Measurements from ENCODE around the gene TACSTD2. TPM values are rescaled to one million over a fixed set of nuclear protein-coding genes. Genes with fewer than 3 reads are reported as not detected.

Gene TACSTD2
- total RNA-seq, 2 donors from 2014 or later: 101 to 106 TPM

- Histone ChIP-seq H3K9me3 (no peaks in the 10 kb centered on the region), H3K36me3 (replicated peaks in 1 of 2; ENCODE audit: insufficient read depth in 1 of 2, low read depth in 2 of 2) (no peaks in the 10 kb centered on the region), H3K4me3 (no peak overlapping the region), H3K27ac (peak overlapping the region; percentile 55 to 83 (median 70)), H3K4me1 (peaks cover 33% of the 10 kb centered on the region), H3K27me3 (no peaks in the 10 kb centered on the region)
- 68 to 81% methylated on average over 5 of the region's 5 CpGs for WGBS, 2 donors
- no peak for DNase-seq
- intact Hi-C loops (cut with DNase I): no loop called here
- no peak for ATAC-seq
- no peak for TF ChIP-seq CTCF (IDR thresholded peaks at IDR 0.05)
- no peak for TF ChIP-seq POLR2A (IDR thresholded peaks at IDR 0.05)
Measured at GRCh38 chr1:58620926-58621325, 43.9 kb upstream of the TACSTD2 start.

DNA sequence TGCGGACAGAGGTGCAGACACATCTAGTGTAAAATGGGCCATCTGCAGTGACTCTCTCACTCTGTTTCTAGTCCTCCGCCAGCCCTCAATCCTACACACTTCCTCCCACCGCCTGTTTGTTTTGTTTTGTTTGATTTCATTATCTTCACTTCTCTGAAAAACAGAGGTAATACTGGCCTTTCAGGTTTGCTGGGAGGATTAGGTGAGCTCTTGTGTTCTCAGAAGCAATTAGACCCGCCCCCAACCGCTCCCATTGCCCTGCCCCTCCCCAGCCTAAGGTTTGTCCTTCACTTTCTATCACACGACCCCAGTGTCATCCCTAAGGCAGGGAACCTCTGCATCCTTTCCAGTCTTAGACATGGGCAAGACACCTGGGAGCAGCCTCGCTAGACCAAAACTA is 43.2 kb upstream of the TACSTD2 start:
- Histone ChIP-seq H3K27me3 (no peaks in the 10 kb centered on the region), H3K9me3 (no peaks in the 10 kb centered on the region), H3K36me3 (replicated peaks in 1 of 2; ENCODE audit: insufficient read depth in 1 of 2, low read depth in 2 of 2) (no peaks in the 10 kb centered on the region), H3K27ac (peak overlapping the region; percentile 55 to 83 (median 70)), H3K4me3 (no peak overlapping the region), H3K4me1 (peaks cover 33% of the 10 kb centered on the region)
- whole genome bisulfite sequencing, 2 donors: 28 to 35% methylated on average over 7 of the region's 7 CpGs
- intact Hi-C loops (cut with DNase I): no loop called here
- TF ChIP-seq POLR2A (IDR thresholded peaks at IDR 0.05) (peak in 2 of 3 donors; percentile 20 to 29), CTCF (IDR thresholded peaks at IDR 0.05) (no peak)
- ATAC-seq (peak; percentile 87), DNase-seq (peak; percentile 65 to 81 (median 76))

DNA sequence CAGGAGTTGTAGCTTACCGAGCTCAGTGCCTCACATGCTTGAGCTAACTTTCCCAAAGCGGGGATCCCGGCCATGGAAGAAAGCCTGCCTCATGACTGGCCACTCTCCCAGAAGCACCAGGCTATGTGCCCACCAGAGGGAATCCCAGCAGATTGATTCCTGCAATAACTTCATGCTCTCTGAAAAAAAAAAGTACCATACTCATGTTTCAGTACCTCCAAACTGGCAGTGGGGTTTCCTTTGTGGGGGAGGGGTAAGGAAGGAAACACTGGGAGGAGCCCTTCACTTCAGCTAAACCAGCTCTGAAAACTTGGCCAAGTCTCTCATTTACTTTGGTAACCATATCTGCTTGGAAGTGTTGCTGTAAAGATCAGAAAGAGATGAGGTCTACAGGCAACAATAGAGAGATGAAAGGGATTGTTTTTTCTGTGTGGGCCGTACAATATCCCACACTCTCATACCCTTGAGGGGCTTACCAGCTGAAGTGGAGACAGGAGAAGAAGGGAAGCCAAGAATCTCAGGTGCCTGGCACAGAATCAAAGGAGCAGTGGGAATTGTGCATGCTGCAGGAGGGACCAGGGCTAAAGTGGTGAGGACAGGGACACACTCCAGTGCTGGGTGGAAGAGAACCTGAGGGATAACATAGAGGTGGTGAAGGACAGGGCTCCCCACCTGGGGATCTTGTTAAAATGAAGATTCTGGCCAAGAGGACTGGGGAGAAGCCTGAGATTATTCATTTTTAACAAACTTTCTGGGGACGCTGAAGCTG is 42.4 kb upstream of the TACSTD2 start:
- Histone ChIP-seq H3K27me3 (no peaks in the 10 kb centered on the region), H3K4me3 (no peak overlapping the region), H3K27ac (peak overlapping the region; percentile 55 to 83 (median 70)), H3K4me1 (peaks cover 33% of the 10 kb centered on the region), H3K9me3 (no peaks in the 10 kb centered on the region), H3K36me3 (replicated peaks in 1 of 2; ENCODE audit: insufficient read depth in 1 of 2, low read depth in 2 of 2) (no peaks in the 10 kb centered on the region)
- ATAC-seq (peak; percentile 41), DNase-seq (peak; percentile 38 to 67 (median 56))
- TF ChIP-seq POLR2A (IDR thresholded peaks at IDR 0.05): no peak
- peak in 1 of 7 experiments; percentile 15 for TF ChIP-seq CTCF (IDR thresholded peaks at IDR 0.05)
- WGBS, 2 donors: 35 to 41% methylated on average over 5 of the region's 5 CpGs
- intact Hi-C loops (cut with DNase I): no loop called here

GRCh38 chr1:58618303-58618702 is 41.3 kb upstream of the TACSTD2 start:
- Histone ChIP-seq H3K4me1 (peaks cover 33% of the 10 kb centered on the region), H3K27me3 (no peaks in the 10 kb centered on the region), H3K9me3 (no peaks in the 10 kb centered on the region), H3K4me3 (no peak overlapping the region), H3K36me3 (replicated peaks in 1 of 2; ENCODE audit: insufficient read depth in 1 of 2, low read depth in 2 of 2) (no peaks in the 10 kb centered on the region), H3K27ac (peak overlapping the region; percentile 6 to 83 (median 48))
- ATAC-seq: peak; percentile 65
- TF ChIP-seq CTCF (IDR thresholded peaks at IDR 0.05) (no peak), POLR2A (IDR thresholded peaks at IDR 0.05) (no peak)
- WGBS, 2 donors: 70 to 73% methylated on average over 2 of the region's 2 CpGs
- intact Hi-C loops (cut with DNase I): no loop called here
- DNase-seq: peak; percentile 42 to 71 (median 56)
